Liver (tissue), 9 donors: ENCODE data around the gene RAMAC. TPM values are rescaled to one million over a fixed set of nuclear protein-coding genes. Genes with fewer than 3 reads are reported as not detected.

ENCODE experiments used
- DNase-seq: peaks from one replicate; pipeline ENCODE4 v3.0.0-alpha.2; 2017; ENCODE audit warnings: low spot score
- H3K27ac ChIP-seq, 2 donors: one replicate each; pipeline ENCODE4 v1.7.0; 2013; ENCODE audit warnings: inconsistent platforms in 2 of 2, low read length in 2 of 2, control low read depth in 1 of 2, low read depth in 1 of 2, mild to moderate bottlenecking in 1 of 2
- H3K27me3 ChIP-seq, 4 donors: one replicate each; pipeline versions ENCODE4 v1.6.1 to v1.7.0; 2013; ENCODE audit warnings: low read length in 3 of 4, inconsistent platforms in 1 of 4, mild to moderate bottlenecking in 1 of 4, moderate library complexity in 1 of 4; ENCODE audit not compliant: control insufficient read depth in 4 of 4, insufficient read depth in 4 of 4
- H3K36me3 ChIP-seq, 4 donors: one replicate each; pipeline versions ENCODE4 v1.6.1 to v1.7.0; 2013; ENCODE audit warnings: low read length in 3 of 4, mild to moderate bottlenecking in 3 of 4, low read depth in 1 of 4, moderate library complexity in 1 of 4; ENCODE audit not compliant: control insufficient read depth in 4 of 4, insufficient read depth in 3 of 4
- H3K4me1 ChIP-seq, 4 donors: one replicate each; pipeline versions ENCODE4 v1.6.1 to v1.7.0; 2013; ENCODE audit warnings: low read length in 3 of 4, mild to moderate bottlenecking in 3 of 4, moderate library complexity in 1 of 4; ENCODE audit not compliant: control insufficient read depth in 4 of 4, insufficient read depth in 4 of 4
- H3K4me3 ChIP-seq, 3 donors: one replicate each; pipeline versions ENCODE4 v1.6.1 to v1.7.0; 2013; ENCODE audit warnings: low read length in 3 of 3, control low read depth in 1 of 3, low read depth in 1 of 3, mild to moderate bottlenecking in 1 of 3
- H3K9ac ChIP-seq, 2 donors: one replicate each; pipeline ENCODE4 v1.7.0; 2013; ENCODE audit warnings: low read length in 2 of 2, mild to moderate bottlenecking in 2 of 2, moderate library complexity in 2 of 2, control low read depth in 1 of 2, low read depth in 1 of 2
- H3K9me3 ChIP-seq, 4 donors: one replicate each; pipeline versions ENCODE4 v1.6.1 to v1.7.0; 2013; ENCODE audit warnings: low read length in 3 of 4; ENCODE audit not compliant: control insufficient read depth in 4 of 4
- ATF3 ChIP-seq: IDR thresholded peaks from 2 replicates; pipeline ENCODE4 v1.6.1; 2016; ENCODE audit warnings: antibody characterized with exemption
- CTCF ChIP-seq: fragments of 150-350 bp; IDR thresholded peaks from 2 replicates; pipeline ENCODE4 v1.5.1; 2017; ENCODE audit warnings: improper control_type of control experiment, low read depth, low read length; ENCODE audit not compliant: missing input control
- EGR1 ChIP-seq, 2 donors: IDR thresholded peaks; 2 replicates each; pipeline ENCODE4 v1.6.1; 2016 to 2018; ENCODE audit warnings: antibody characterized with exemption in 2 of 2, low read depth in 2 of 2
- FOXA1 ChIP-seq: IDR thresholded peaks from 2 replicates; pipeline ENCODE4 v1.6.1; 2016; ENCODE audit warnings: antibody characterized with exemption
- FOXA2 ChIP-seq: IDR thresholded peaks from 2 replicates; pipeline ENCODE4 v1.6.1; 2016; ENCODE audit warnings: antibody characterized with exemption
- HNF4A ChIP-seq, 2 donors: conservative IDR thresholded peaks; 2 replicates each; pipeline ENCODE4 v1.6.1; 2016; ENCODE audit warnings: antibody characterized with exemption in 2 of 2, mild to moderate bottlenecking in 2 of 2
- HNF4G ChIP-seq: IDR thresholded peaks from 2 replicates; pipeline ENCODE4 v1.6.1; 2016; ENCODE audit warnings: antibody characterized with exemption
- JUND ChIP-seq, 2 donors: IDR thresholded peaks; 2 replicates each; pipeline ENCODE4 v1.6.1; 2016; ENCODE audit warnings: antibody characterized with exemption in 2 of 2
- MAX ChIP-seq: IDR thresholded peaks from 2 replicates; pipeline ENCODE4 v1.6.1; 2016; ENCODE audit warnings: antibody characterized with exemption
- NR2F2 ChIP-seq: IDR thresholded peaks from 2 replicates; pipeline ENCODE4 v1.6.1; 2016; ENCODE audit warnings: antibody characterized with exemption
- RAD21 ChIP-seq, 2 donors: IDR thresholded peaks; 2 replicates each; pipeline ENCODE4 v1.6.1; 2016; ENCODE audit warnings: antibody characterized with exemption in 2 of 2, mild to moderate bottlenecking in 2 of 2
- REST ChIP-seq: IDR thresholded peaks from 2 replicates; pipeline ENCODE4 v1.6.1; 2016; ENCODE audit warnings: antibody characterized with exemption, mild to moderate bottlenecking
- RXRA ChIP-seq, 2 donors: IDR thresholded peaks; 2 replicates each; pipeline ENCODE4 v1.6.1; 2017 to 2018; ENCODE audit warnings: antibody characterized with exemption in 2 of 2, mild to moderate bottlenecking in 1 of 2
- SP1 ChIP-seq: IDR thresholded peaks from 2 replicates; pipeline ENCODE4 v1.6.1; 2018; ENCODE audit warnings: antibody characterized with exemption, mild to moderate bottlenecking
- TAF1 ChIP-seq: conservative IDR thresholded peaks from 2 replicates; pipeline ENCODE4 v1.6.1; 2016; ENCODE audit warnings: antibody characterized with exemption, mild to moderate bottlenecking
- YY1 ChIP-seq: IDR thresholded peaks from 2 replicates; pipeline ENCODE4 v1.6.1; 2016; ENCODE audit warnings: antibody characterized with exemption, mild to moderate bottlenecking
- ZBTB33 ChIP-seq: IDR thresholded peaks from 2 replicates; pipeline ENCODE4 v1.6.1; 2016; ENCODE audit warnings: antibody characterized with exemption
- WGBS: extraction: QIAGEN DNeasy Blood & Tissue Kit; methylation state at CpG from one replicate; pipeline ENCODE4 v1.1.7; 2013; 5-methylcytosine and 5-hydroxymethylcytosine counted together
- polyA plus RNA-seq, 2 donors: library from polyadenylated mRNA; stranded (reverse) in 1 of 2; unstranded in 1 of 2; fragments of 200-250 nt in 1 of 2; fragments of >200 nt in 1 of 2; fragmentation: Nextera tagmentation in 1 of 2; extraction: Ambion mirVana in 1 of 2; gene quantifications; one replicate each; pipeline versions ENCODE4 v1.2.1 to v1.2.3, GENCODE V29; 2013 to 2015
- total RNA-seq, 2 donors: library from RNA; depleted of rRNA; stranded (reverse); fragments of >200 nt; gene quantifications; one replicate each; pipeline ENCODE4 v1.2.3, GENCODE V29; 2014
- donor health status: healthy.
- donor health status: healthy.
- donor health status: healthy.
- donor health status: healthy.
- donor health status: healthy.

Gene RAMAC
- total and polyA plus RNA-seq, 4 donors: 10.0 to 26.1 (median 16.6) TPM

- Histone ChIP-seq H3K9ac (no peak overlapping the region), H3K4me3 (no peak overlapping the region), H3K36me3 (no peaks in the 10 kb centered on the region), H3K27ac (no peak overlapping the region), H3K27me3 (no peaks in the 10 kb centered on the region), H3K4me1 (peaks cover 0 to 10% (median 4%) of the 10 kb centered on the region in 4 donors), H3K9me3 (no peaks in the 10 kb centered on the region)
- TF ChIP-seq MAX: no peak
- TF ChIP-seq EGR1 (IDR thresholded peaks at IDR 0.05; ENCODE audit: low read depth in 2 of 2): no peak
- no peak for TF ChIP-seq JUND (IDR thresholded peaks at IDR 0.05)
- TF ChIP-seq NR2F2: no peak
- TF ChIP-seq FOXA1: no peak
- TF ChIP-seq ATF3: no peak
- TF ChIP-seq SP1: no peak
- no peak for TF ChIP-seq TAF1
- TF ChIP-seq HNF4G: no peak
- TF ChIP-seq RXRA (IDR thresholded peaks at IDR 0.05): no peak
- TF ChIP-seq CTCF: no peak
- no peak for TF ChIP-seq FOXA2
- no peak for TF ChIP-seq REST
- no peak for TF ChIP-seq RAD21 (IDR thresholded peaks at IDR 0.05)
- TF ChIP-seq YY1: no peak
- TF ChIP-seq ZBTB33: no peak
- TF ChIP-seq HNF4A (conservative IDR thresholded peaks at IDR 0.05): no peak
- DNase-seq: no peak
- 95% methylated on average over 7 of the region's 7 CpGs for WGBS
Observed at GRCh38 chr15:82963471-82964341, 22.3 kb upstream of the RAMAC start.
